HG03139 (cell line): ENCODE measurements around the gene KEL.

Source experiments
- ATAC-seq: cut with Tn5 transposase; IDR thresholded peaks from one replicate; pipeline ENCODE4 v1.9.1; 2021; ENCODE audit not compliant: unreplicated experiment

KEL gene

DNA sequence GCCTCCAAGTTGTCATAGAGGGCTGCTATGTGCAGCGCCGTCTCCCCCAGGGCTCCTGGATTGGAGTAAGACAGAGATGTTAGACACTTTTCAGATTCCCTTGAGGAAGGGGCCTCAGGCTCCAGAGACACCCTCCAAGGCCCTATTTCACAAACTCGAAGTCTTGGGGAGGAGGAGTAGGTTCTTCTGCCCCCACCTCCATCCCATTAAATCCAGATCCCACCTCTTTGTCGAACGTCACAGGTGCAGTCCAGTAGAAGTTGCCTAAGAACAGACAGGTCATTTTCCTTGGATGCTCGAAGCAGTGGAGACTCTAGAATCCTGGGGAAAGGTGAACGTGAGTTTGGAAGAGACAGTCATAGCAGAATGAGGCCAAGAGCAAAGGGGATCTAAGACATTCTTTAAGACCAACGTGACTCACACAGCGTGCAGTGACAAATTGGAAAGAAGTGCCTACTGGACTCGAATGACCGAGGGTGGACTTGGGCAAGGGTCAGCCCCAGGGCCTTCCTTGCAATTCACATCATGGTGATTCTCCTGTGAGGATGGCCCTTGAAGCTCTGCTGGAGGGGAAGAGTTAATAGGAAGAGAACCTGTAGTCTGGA is 31.9 kb downstream of the KEL start:
- no peak for ATAC-seq

DNA sequence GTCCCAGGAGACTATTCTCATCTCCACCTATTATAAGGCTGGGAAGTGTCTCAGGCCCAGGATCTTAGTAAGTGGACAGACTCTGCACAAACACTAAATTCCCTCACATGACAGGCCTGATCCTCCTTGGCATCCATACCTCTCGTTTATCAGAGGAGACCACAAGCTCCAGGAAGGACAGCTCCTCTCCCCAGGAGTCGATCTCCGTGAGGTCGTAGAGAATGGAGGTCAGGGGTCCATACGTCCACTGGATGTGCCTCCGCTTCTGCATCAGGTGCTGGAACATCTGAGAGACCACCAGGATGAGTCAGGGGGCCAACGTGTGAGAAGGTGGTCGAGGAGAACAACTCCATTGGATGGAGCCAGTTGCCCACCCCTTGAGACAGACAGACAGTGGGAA is 34.2 kb downstream of the KEL start:
- no peak for ATAC-seq

DNA sequence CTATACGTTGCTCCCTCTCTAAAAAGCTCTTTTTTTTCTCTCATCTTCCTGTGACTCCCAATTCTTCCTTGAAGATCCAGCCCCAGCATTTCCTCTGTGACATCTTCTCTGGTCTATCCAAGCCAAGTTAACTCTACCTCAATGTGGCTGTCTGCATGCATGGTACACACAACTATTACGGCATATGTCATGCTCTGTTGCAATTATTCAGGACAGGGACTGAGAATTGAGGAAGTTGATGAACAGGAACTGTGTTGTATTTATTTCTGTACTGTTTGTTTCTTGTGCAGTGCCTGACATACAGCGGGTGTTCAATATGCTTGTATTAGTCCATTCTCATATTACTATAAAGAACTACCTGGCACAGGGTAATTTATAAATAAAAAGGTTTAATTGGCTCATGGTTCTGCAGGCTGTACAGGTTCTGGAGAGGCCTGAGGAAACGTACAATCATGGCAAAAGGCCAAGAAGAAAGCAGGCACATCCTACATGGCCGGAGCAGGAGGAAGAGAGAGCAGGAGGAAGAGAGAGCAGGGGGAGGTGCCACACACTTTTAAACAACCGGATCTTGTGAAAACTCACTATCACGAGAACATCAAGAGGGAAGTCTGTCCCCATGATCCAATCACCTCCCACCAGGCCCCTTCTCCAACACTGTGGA is 34.9 kb downstream of the KEL start:
- ATAC-seq, result no peak

DNA sequence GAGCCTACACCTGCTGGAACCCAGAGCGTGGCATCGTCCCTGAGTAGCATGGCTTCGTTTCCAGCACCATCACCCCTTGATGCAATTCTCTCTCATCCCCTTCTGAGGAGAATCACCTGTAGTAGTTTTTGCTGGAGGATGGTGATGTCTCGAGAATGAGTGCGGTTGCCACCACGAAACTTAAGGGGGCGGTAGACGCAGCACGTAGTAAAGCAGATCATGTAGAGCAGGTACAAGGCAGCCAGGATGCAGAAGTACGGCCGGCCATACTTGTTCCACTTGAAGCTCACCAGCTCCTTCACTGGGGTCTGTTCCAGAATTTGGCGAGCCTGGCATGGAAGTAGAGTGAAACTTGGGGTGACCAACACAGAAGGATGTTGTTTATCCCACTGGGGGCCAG is 36.8 kb downstream of the KEL start:
- ATAC-seq, result no peak

DNA sequence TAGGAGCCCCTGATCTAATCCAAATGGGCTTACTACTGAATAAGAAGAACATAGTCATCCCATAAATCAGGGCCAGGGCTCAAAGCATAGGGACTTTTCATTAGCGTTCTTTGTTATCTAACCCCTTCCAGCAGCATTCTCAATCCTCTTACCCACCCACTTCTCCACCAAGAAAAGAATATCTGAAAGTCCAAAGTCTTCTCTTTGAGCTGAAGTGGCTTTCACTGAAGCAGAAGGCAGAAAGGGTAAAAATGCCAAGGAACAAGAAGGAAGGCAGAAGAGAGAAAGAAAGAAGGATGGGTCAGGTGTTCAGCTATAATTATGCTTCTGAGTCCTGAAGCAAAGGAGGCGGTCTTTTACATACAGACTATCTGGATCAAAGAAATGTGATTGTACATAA is 38.8 kb downstream of the KEL start:
- no peak for ATAC-seq

DNA sequence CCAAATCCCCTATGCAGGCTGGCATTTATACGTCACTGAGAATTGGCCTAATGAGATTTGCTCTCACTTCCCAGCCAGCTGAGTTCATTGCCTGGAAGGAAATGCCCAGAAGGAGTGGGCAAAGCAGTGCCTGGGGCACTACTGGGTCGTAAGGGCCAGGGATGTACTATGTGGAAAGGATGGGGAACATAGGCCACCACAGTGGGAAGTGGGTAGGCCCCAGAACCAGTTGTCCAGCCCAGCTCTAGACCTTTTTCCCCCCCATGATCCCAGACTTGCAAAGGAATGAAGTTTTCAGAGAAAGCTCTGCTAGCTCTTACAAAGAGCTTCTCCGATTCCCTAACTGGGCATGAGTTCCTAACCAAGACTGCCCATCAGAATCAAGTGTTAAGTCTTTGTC is 42.5 kb downstream of the KEL start:
- no peak for ATAC-seq

DNA sequence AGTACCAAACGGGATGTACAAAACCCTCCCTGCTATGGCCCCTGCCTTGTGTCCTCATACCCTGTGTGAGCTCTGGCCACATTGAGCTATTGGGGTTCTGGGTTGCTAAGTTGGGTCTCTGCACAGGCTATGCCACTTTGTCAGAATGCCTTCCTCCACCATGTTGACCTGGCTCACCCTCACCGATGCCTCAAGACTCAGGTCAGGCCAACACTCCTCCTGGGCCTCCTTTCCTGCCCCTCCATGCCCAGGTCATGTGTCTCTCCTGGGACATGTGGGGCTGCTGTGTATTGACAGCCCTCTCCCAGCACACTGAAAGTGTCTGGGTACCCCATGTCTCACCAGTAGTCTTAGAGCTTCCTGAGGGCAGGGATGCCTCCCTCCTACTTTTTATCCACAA is 43.3 kb downstream of the KEL start:
- ATAC-seq, result no peak

DNA sequence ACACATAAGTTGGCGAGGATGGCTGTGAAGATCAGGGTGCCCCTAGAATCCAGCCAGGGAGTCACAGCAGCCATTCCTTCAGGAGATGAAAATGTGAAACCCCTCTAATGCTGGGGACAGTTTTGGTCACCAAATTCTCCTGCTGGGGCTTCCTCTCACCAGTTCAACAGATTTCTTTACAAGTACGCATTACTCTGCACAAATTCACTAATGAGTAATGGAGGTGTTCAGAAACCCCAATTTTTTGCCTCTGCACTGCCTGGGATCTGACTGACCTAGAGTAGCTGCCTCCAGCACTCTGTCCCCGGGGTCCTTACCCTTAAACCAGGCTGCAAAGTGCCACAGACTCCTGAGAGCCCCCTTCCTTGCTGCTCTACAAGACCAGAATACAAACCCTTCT is 44.7 kb downstream of the KEL start:
- ATAC-seq, result no peak

DNA sequence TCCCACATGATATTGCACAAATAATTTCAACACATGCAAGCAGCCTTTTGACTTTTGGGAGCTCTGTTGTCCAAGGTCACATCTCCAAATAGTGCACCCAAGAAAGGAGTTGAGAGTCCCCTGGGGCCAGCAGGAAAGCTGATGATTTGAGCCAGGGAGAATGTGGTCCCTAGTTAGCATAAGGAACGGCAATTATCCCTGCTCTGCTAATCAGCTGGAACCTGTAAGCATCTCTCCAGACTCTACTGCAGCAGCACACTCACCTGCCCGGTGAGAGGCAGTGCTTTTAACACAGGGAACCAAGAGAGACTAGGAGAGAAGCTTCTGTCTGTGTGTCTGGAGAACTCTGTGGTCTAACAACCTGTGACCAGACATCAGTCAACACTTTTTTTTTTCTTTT is 45.7 kb downstream of the KEL start:
- ATAC-seq, result no peak

DNA sequence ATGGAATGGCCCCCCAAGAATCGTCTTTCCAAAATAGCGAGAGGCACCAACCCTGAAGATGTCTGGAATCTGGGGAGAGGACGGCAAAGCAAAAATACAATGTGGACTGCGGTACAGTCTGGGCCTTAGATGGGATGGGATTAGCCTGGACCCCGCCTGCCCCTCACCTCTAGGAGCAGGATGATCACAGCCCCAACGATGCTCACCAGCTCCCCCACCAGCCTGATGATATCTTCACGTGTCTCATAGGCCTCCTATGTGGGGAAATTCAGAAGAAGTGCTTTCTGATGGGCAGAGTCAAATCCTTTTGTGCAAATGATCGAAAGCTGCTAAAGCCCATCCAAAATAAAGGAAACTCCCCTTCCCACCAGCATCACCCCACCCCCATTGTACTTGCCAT is 46.8 kb downstream of the KEL start:
- no peak for ATAC-seq

DNA sequence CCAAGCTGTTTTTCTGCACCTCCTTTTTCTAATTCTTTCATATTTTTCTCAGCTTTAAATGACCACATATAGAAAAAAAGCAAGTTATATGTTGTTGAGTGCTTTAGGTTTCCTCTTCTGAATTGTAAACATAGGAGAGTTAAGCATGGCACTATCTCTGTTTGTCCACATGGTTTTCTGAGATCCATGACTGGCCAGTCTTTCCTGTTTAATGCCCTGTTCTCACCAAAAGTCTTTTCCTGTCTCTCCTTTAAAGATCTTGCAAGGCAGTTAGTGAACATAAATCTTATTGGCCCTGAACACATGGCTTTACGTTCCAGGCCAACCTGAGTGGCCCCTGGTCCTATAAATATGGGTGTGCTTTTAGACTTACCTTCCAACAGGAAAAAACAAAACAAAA is 48.0 kb downstream of the KEL start:
- ATAC-seq, result no peak

DNA sequence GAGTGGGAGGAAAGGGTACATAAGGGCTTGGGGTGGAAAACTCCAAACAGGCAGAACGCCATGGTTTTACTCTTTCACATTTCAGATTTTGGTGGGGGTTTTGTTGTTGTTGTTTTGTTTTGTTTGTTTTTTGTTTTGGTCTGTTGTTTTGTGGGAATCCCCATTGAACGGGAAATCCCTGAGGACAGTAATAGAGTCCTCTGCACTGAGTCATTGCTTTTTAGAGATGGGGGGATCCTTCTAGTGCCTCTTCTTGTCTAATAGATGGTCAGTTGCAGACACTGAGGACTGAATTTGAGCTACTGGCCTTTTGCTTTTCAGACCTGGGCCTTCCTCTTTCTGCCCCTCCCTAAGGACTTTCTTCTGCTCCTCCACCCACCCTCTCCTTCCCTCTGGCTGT is 48.6 kb downstream of the KEL start:
- ATAC-seq, result no peak

DNA sequence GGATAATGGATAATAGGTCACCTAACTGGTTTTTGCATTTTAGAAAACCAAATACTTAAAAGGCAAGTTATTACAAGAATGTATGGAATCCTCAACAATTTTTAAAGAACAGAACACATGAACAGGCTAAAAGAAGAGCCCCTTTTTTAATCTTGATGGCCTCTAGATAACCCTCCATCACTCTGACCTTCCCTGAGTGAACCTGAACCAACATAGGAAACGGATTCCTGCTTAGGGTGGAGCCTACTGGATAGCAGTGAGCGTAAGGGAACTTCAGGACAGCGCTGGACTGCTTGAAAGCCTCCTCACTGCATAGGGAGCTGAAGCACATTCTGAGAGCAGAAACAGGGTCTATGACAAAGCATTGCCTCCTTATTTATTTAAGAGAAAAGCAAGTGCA is 49.1 kb downstream of the KEL start:
- ATAC-seq, result no peak

DNA sequence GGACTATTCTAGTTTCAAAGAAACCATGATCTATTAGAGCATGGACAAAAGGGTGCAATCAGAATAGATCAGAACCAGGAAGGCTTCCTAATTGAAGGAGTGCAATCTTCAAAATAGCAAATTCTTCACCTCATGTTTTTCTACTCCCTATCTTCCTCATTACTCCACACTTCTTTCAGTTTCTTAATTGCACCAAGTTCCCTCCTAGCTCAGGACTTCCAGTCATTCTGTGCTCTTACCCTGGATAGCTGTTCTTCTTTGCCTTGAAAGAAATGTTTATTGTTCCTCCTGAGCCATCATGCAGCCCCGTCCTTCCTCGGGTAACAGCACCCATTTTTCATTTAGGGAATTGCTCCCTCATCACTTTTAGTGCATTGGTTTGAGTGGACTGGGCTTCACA is 51.7 kb downstream of the KEL start:
- ATAC-seq, result no peak

DNA sequence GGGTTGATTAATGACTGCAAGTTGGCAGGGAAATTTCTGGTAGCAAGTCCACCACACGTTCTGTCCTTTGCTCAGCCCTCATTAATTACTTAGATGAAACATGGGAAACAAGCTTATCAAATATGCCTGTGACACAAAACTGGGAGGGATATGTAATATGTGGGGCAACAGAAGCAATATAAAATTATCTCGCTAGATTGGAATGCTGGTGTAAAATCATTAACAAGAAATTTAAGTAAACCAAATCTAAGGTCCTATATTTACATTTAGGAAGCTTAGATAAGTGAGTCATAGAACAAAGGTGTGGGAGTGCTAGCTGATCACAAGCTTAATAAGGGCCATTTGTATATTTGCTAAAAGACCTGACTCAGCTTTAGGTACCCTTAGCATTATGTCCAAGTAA is 52.1 kb downstream of the KEL start:
- no peak for ATAC-seq

DNA sequence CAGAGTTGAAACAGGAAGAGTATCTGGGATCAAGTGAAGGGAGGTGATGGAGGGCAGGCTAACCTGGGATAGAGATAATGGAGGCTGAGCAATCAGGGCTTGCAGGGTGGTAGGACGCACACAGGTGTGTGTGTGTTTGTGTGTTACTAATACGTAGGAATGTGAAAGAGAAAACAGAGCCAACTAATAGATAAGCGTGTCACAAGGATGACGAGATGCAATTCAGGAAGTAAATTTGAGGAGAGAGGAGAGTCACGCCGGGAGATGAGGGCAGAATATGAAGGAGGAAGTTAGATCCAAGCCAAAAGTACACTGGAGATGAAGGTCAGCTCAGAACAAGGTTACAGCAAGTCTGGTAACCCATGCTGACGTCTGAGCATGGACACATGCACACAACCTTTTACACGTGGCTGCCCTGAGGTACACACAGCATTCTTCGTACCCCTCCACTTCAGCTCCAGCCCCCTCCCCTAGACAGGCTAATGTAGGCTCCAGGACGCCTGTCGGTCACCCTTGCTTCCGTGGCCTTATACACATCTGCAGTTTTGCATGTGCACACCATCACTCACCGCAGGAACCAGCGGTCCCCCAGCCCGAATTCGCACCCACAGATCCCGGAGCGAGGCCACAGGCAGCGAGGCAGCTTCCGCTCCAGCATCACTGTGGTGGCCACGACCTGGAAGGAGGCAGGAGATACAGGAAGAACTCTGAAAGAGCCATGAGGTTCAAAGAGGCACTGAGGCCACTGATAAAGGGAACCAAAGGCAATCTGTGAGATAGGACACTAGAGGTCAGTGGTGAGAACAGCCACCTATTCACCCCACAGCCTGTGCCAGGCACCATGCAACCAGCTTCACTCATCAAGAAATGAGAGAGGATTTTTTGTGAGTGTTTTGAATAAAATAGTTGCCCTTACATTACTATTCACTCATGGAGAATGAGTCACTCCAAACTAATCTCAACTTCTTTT is 53.0 kb downstream of the KEL start:
- no peak for ATAC-seq

DNA sequence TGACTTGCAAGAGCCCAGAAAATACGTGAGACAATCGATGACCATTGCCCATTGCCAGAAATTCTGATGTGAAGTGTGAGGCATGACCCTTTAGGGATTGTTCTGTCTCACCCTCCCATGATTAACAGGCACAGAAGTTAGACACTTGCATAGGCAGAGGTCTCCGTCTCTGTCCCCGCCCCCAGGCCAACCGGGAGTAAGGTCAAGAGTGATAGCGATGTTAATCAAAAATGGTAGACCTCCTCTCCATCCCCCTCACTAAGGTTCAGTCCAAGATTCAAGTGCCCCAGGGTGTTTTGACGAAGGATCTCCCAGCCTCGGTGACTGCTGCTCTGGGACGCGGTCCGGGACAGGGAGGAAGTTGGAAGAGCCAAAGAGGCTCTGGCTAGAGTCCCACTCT is 53.9 kb downstream of the KEL start:
- ATAC-seq, result no peak

DNA sequence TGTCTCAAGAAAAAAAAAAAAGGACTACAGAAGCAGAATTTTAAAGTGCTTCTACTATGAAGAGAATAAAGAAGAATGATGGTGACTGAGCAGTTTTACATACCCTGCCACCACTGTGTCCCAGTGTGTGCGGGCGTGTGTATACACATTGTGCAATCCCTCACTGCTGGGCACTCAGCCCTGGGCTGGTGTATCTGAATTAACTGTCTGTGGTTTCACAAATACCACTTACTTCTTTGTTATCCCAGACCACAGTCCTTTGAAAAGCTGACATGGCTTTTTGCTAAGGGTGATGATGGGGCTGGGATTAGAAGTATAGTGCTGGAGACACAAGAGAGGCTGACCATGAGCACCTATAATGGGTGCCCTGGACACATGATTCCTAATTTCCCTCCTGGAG is 55.5 kb downstream of the KEL start:
- ATAC-seq, result no peak

DNA sequence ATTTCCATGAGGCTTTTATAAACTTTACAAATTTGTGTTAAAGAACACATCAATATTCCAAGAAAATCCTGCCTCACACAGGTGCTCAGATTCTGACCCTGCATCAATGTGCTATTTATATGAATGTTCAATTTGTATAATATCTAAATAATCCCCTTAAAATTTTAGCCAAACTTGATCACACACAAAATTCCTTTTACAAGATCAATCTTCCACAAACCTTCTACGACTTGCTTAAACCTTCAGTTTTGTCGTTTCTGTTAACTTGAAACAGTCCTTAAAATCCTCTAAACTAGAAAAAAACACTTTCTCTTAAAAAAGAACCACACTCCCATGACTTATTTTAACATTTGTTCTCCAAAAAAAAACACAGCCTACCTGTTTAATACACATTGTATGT is 56.4 kb downstream of the KEL start:
- no peak for ATAC-seq

DNA sequence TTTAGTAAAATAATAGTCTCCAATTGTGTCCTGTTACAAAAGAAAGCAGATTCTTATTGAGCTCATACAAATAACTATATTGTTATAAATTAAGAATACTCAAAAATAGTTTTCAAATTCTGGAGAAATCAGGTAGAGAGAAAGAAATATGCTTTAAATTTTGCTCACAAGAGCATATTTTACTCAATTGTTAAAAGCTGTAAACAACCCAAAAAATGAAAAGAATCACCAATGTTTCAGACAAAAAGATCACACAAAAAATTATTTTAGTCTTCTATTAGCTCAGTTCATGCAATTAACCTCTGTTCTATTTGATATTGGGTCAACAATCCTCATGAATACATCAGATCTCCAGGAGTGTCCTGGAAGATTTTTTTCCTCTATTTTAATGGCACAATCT is 58.0 kb downstream of the KEL start:
- ATAC-seq, result no peak

DNA sequence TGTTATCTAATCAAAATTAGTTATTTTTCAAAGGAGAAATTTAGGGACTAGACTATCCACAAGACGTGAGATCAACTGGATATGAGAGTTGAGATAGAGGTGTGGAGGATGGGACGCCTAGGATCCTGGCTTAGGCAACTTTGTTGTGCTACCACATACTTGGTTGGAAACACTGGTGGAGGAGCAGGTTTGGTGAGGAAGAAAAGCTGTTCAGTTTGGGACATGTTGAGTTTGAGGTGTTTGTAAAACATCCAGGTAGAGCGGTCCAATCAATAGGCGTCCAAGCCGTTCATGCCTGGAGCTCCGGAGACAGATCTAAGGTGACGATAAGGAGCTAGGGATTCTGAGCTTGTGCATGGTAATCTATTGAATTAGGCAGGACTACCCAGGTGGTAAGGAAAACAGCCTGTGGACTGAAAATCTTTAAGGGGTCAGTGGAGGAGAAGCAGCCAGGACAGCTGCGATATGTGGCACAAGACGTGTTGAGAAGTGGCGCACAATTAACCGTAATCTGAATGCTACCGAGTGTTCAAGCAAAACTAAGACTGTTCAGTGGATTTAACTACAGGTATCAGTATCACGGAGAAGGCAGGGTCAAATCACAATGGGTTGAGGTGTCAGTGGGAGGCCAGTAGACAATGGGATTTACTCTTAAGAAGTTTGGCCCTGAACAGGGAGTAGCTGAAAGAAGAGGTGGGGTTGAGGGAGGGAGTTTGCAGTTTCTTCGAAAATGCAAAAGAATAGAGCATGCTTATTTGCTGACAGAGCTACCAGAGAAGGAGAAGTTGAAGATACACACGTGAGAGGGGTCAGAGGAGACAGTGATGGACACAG is 60.5 kb downstream of the KEL start:
- ATAC-seq, result no peak
